Upper lobe of left lung (tissue), 4 donors: Measurements from ENCODE around the gene CENPP.

Experiments
- POLR2AphosphoS5 ChIP-seq, 2 donors: sonication (generic); formaldehyde crosslinking; IDR thresholded peaks; one replicate each; pipeline ENCODE4 v1.5.1; 2017; ENCODE audit warnings: antibody characterized with exemption in 2 of 2
- TF ChIP-seq, protein P1 (sequence below), 6 experiments: fragments of 450-650 bp in 4 of 6; fragments of 200-600 bp in 2 of 6; sonication (generic) in 2 of 6; IDR thresholded peaks; one replicate each; pipeline ENCODE4 v1.5.1; 2016 to 2019; ENCODE audit warnings: antibody characterized with exemption in 6 of 6

- TF ChIP-seq POLR2AphosphoS5 (IDR thresholded peaks at IDR 0.05): no peak
- TF ChIP-seq, protein P1, sequence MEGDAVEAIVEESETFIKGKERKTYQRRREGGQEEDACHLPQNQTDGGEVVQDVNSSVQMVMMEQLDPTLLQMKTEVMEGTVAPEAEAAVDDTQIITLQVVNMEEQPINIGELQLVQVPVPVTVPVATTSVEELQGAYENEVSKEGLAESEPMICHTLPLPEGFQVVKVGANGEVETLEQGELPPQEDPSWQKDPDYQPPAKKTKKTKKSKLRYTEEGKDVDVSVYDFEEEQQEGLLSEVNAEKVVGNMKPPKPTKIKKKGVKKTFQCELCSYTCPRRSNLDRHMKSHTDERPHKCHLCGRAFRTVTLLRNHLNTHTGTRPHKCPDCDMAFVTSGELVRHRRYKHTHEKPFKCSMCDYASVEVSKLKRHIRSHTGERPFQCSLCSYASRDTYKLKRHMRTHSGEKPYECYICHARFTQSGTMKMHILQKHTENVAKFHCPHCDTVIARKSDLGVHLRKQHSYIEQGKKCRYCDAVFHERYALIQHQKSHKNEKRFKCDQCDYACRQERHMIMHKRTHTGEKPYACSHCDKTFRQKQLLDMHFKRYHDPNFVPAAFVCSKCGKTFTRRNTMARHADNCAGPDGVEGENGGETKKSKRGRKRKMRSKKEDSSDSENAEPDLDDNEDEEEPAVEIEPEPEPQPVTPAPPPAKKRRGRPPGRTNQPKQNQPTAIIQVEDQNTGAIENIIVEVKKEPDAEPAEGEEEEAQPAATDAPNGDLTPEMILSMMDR (IDR thresholded peaks at IDR 0.05): no peak
These were observed 315.5 kb downstream of the CENPP start for GRCh38 chr9:92641092-92641809.
